ENCODE measurements around the gene LRFN5. TPM values are rescaled to one million over a fixed set of nuclear protein-coding genes. Genes with fewer than 3 reads are reported as not detected.

LRFN5 gene
- total and polyA plus RNA-seq, 7 donors: under 0.01 to 13.7 (median 5.4) TPM; not detected in 1

DNA sequence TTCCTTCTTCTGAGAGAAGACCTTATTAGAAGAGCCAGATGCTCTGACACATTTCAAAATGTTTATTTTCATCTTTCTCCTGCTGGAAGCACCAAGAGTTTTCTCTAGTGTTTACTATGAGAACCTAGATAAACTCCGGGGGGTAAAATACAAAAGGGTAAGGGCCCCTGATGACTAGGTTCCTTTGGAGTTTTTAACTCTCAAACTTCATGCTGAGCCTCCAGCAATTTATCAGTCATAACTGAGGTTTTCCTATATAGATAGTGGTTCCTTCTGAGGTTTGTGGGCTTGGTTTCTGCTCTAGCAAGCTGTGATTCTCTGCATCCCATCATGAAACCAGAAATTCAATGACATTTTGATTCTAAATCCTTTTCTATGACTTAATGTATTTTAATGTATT is 210.9 kb downstream of the LRFN5 start:
- TF ChIP-seq POLR2A (IDR thresholded peaks at IDR 0.05): no peak
- no peak for TF ChIP-seq EP300 (IDR thresholded peaks at IDR 0.05)
- TF ChIP-seq, protein P1, sequence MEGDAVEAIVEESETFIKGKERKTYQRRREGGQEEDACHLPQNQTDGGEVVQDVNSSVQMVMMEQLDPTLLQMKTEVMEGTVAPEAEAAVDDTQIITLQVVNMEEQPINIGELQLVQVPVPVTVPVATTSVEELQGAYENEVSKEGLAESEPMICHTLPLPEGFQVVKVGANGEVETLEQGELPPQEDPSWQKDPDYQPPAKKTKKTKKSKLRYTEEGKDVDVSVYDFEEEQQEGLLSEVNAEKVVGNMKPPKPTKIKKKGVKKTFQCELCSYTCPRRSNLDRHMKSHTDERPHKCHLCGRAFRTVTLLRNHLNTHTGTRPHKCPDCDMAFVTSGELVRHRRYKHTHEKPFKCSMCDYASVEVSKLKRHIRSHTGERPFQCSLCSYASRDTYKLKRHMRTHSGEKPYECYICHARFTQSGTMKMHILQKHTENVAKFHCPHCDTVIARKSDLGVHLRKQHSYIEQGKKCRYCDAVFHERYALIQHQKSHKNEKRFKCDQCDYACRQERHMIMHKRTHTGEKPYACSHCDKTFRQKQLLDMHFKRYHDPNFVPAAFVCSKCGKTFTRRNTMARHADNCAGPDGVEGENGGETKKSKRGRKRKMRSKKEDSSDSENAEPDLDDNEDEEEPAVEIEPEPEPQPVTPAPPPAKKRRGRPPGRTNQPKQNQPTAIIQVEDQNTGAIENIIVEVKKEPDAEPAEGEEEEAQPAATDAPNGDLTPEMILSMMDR (IDR thresholded peaks at IDR 0.05): no peak
- TF ChIP-seq POLR2AphosphoS5 (IDR thresholded peaks at IDR 0.05): no peak
- 80 to 82% methylated on average over 1 of the region's 1 CpG for WGBS, 2 donors
- no peak for DNase-seq
- Histone ChIP-seq H3K4me3 (no peak overlapping the region), H3K27ac (no peak overlapping the region), H3K27me3 (no peaks in the 10 kb centered on the region), H3K36me3 (no peaks in the 10 kb centered on the region), H3K9me3 (no peaks in the 10 kb centered on the region), H3K4me1 (no peaks in the 10 kb centered on the region)
- intact Hi-C loops (cut with DNase I): no loop called here

DNA sequence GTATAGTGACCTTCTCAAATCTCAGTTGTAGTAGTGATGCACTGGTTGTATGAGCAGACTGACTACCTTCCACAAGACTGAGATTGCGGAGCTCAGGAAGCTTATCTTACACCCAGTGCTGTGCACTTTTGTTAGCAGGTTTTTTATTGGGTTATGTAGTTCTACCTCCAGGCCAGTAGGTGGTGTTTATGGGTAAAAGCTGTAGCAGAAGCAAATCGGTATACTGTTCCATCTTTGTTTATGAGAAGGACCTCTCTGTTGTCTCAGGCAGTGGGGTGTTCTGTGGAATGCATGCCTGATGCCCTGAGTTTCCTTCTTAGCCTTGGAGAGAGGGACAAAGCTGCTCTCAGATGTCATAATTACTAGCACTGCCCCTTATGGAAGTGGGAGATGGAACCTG is 217.8 kb downstream of the LRFN5 start:
- no peak overlapping the region for H3K27ac ChIP-seq
- DNase-seq: no peak
- no peaks in the 10 kb centered on the region for H3K4me1 ChIP-seq
- intact Hi-C loops (cut with DNase I): no loop called here
- H3K27me3 ChIP-seq: no peaks in the 10 kb centered on the region
- H3K36me3 ChIP-seq: no peaks in the 10 kb centered on the region
- H3K9me3 ChIP-seq: peaks cover 0 to 4% (median 0%) of the 10 kb centered on the region in 4 donors
- no peak overlapping the region for H3K4me3 ChIP-seq
- TF ChIP-seq EP300 (IDR thresholded peaks at IDR 0.05) (no peak), POLR2AphosphoS5 (IDR thresholded peaks at IDR 0.05) (no peak), POLR2A (IDR thresholded peaks at IDR 0.05) (no peak)
- TF ChIP-seq, protein P1 (IDR thresholded peaks at IDR 0.05): no peak
- WGBS, 2 donors: 91 to 92% methylated on average over 2 of the region's 2 CpGs

DNA sequence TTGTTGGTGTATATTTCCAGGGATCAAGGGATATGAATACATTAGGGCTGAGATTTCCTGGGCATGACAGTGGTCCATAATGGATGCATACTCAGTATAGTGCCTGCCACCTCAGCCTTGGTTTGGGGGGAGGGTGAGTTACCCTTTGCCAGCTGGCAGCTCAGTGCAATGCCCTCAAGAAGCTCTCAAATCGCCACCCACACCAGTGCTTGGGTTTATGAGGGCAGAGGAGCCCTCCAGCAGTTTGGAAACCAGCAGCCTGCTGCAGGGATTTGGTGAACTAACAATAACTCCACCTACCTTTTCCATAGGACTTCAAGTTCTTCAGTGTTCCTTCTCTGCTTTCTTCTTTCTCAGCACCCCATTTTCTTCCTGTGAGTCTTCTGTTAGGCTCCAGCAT is 218.9 kb downstream of the LRFN5 start:
- H3K9me3 ChIP-seq: peaks cover 0 to 4% (median 0%) of the 10 kb centered on the region in 4 donors
- intact Hi-C loops (cut with DNase I): no loop called here

DNA sequence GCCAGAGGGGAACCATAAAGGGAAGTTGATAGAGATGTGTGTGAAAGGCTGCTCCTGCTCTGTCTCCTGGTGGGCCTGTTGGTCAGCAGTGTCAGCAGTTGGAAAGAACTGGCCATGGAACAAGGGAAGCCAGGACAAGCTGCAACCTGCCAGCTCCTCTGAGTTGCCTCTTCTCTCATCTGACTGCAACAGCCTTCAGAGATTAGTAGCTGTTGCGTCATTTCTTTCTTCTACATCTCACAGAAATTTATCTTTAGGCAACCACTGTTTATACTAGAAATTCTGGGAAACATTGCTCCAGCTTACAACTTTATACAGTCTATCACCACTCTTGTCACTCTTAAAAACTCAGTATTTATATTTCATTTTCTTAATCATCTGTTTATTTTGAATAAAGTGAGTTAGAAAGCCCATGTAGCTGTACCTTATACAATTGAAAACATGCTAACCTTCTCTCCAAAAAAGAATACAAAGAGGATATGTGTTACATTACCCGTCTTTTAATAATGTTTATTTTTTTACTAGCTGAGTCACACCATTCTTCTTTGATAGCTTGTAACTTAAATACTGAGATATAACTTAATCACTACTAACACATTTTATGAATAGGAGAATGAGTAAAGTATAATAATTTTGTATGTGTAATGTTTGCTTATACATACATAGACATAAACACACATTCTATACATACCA is 224.2 kb downstream of the LRFN5 start:
- H3K27ac ChIP-seq: peak overlapping the region in 1 of 4 donors; percentile 32
- H3K9me3 ChIP-seq: no peaks in the 10 kb centered on the region
- H3K4me3 ChIP-seq: no peak overlapping the region
- H3K4me1 ChIP-seq: peaks cover 0 to 9% (median 4%) of the 10 kb centered on the region in 4 donors
- peak; percentile 73 for DNase-seq
- TF ChIP-seq POLR2AphosphoS5 (IDR thresholded peaks at IDR 0.05): peak in 3 of 4 donors; percentile 27 to 58 (median 34)
- no peak for TF ChIP-seq POLR2A (IDR thresholded peaks at IDR 0.05)
- no peaks in the 10 kb centered on the region for H3K27me3 ChIP-seq
- WGBS, 2 donors: 61 to 66% methylated on average over 2 of the region's 2 CpGs
- intact Hi-C loops (cut with DNase I): no loop called here
- H3K36me3 ChIP-seq: no peaks in the 10 kb centered on the region

More for the DNA sequence above, 218.9 kb downstream of the LRFN5 start:
- Histone ChIP-seq H3K4me3 (no peak overlapping the region), H3K27me3 (no peaks in the 10 kb centered on the region), H3K4me1 (peaks cover 0 to 4% (median 2%) of the 10 kb centered on the region in 4 donors), H3K36me3 (no peaks in the 10 kb centered on the region), H3K27ac (no peak overlapping the region)
- 68 to 73% methylated on average over 1 of the region's 1 CpG for WGBS, 2 donors
- no peak for DNase-seq
- TF ChIP-seq POLR2A (IDR thresholded peaks at IDR 0.05) (no peak), EP300 (IDR thresholded peaks at IDR 0.05) (no peak), POLR2AphosphoS5 (IDR thresholded peaks at IDR 0.05) (no peak)
- TF ChIP-seq, protein P1 (IDR thresholded peaks at IDR 0.05): no peak

DNA sequence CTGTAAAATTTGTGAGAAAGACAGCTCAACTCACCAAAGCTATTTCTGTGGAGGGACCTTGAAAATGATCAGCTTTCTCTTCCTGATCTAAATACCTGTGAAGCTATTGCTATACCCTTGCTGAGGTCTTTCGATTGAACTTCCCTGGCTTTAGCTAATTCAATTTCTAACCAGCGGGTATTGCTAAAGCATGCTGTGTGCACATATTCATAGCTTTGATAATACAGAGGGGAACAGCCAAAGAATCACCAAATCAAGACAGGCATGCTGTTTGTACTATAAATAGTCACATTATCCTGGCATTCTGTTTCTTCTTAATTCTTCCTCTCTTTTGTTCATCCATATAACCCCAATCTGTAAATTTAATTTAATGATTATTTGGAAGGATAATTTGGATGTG is 233.0 kb downstream of the LRFN5 start:
- no peaks in the 10 kb centered on the region for H3K27me3 ChIP-seq
- 78 to 80% methylated on average over 2 of the region's 2 CpGs for WGBS, 2 donors

More for the DNA sequence above, 233.0 kb downstream of the LRFN5 start:
- no peaks in the 10 kb centered on the region for H3K9me3 ChIP-seq
- no peaks in the 10 kb centered on the region for H3K36me3 ChIP-seq
- TF ChIP-seq EP300 (IDR thresholded peaks at IDR 0.05) (no peak), POLR2A (IDR thresholded peaks at IDR 0.05) (no peak), POLR2AphosphoS5 (IDR thresholded peaks at IDR 0.05) (no peak)
- TF ChIP-seq, protein P1 (IDR thresholded peaks at IDR 0.05): no peak
- intact Hi-C loops (cut with DNase I): no loop called here
- H3K27ac ChIP-seq: no peak overlapping the region
- H3K4me3 ChIP-seq: no peak overlapping the region
- no peak for DNase-seq
- H3K4me1 ChIP-seq: no peaks in the 10 kb centered on the region
